ENCODE data around the gene ZCCHC2.

The ZCCHC2 gene

DNA sequence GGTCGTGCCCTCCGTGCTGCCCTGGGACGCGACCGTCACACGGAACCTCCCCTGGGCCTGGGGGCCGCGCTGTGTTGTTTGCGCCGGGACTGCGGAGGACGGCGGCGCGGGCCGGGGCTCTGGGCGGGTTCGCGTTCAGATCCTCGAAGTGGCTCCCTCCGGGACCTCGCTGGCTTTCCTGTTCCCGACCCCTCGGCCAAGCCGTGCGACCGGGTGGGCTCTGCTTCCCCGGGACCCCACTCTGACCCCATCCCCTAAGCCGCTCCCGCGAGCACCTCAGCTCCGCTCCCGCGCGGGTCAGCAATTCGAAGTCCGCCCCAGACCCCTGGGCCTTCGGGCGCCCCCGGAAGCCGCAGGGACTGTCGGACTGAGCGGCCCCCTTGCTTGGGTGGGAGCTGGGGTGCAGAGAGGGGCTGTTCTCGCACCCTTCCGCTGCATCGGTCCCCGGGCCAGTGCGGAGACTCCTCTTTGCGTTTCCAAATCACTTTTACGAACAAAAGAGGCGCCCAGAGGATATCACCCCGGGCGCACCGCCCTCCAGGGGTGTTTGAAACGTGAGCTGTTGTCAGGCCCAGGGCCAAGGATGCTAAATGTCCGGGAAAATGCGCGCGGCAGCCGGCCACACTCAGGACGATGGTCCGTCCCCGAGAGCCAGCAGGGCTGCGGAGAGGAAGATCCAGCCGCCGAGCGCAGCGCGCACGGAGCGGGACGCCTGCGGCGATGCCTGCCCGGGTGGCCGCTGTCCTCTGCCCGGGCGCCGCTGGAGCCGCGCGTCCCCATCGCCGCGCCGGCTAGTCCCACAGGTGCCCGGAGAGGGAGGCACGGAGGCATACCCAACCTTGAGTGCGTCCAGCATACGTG, 73.5 kb downstream of the ZCCHC2 start:
- no peak overlapping the region for H3K27ac ChIP-seq (ENCODE audit: low read depth, low read length)
- H3K9ac ChIP-seq (ENCODE audit: low read depth, low read length), result 0 out of 2 replicates have a peak overlapping the region, but pooled peaks have one; percentile 33
- peak overlapping the region; percentile 68 for H3K4me3 ChIP-seq (ENCODE audit: low read depth, low read length)
- peaks cover 37% of the 10 kb centered on the region for H3K27me3 ChIP-seq (ENCODE audit: control insufficient read depth, insufficient read depth, low read length)
- H3K4me1 ChIP-seq (ENCODE audit: control insufficient read depth, insufficient read depth, low read length), result no peaks in the 10 kb centered on the region
- H3K36me3 ChIP-seq (ENCODE audit: control insufficient read depth, insufficient read depth, low read length), result no peaks in the 10 kb centered on the region
- H3K9me3 ChIP-seq (ENCODE audit: control insufficient read depth, insufficient read depth, low read length), result peaks cover 8% of the 10 kb centered on the region

DNA sequence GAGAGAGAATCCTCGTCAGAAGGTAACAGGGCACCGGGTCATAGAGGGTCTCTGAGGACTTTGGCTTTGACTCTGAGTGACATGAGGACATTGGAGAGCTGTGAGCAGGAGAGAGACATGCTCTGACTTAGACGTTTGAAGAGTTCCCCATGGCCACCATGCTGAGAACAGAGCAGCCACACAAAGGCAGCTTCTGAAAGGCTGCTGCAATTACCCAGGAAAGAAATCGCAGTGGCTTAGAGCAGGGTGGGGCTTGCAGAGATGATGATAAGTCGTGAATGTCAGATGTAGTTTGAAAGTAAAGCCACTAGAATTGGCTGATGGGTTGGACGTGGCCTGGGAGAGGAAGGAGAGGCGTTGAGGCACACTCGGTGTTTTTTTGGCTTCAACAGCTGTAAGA, 79.0 kb downstream of the ZCCHC2 start:
- Histone ChIP-seq H3K9me3 (ENCODE audit: control insufficient read depth, insufficient read depth, low read length) (no peaks in the 10 kb centered on the region), H3K4me1 (ENCODE audit: control insufficient read depth, insufficient read depth, low read length) (no peaks in the 10 kb centered on the region), H3K4me3 (ENCODE audit: low read depth, low read length) (no peak overlapping the region), H3K27me3 (ENCODE audit: control insufficient read depth, insufficient read depth, low read length) (peaks cover 20% of the 10 kb centered on the region), H3K9ac (ENCODE audit: low read depth, low read length) (no peak overlapping the region), H3K36me3 (ENCODE audit: control insufficient read depth, insufficient read depth, low read length) (no peaks in the 10 kb centered on the region), H3K27ac (ENCODE audit: low read depth, low read length) (no peak overlapping the region)

DNA sequence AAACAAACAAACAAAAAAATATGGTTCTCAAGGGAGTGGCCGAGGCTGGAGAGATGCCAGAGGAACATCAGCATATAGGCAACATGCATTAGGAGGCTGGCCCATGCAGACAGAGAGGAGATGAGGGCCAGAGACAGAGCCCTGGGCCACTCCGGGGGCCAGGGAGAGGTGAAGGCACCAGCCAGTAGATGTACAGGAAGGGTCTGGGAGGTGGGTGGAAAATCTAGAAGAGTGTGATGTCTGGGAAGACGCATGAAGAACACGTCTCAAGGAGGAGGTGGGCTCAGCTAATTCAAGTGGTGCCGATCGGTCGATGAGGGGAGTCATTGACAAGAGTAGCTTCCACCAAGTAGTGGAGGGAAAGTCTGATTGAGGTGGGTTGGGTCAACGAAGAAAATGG, 79.9 kb downstream of the ZCCHC2 start:
- H3K9ac ChIP-seq (ENCODE audit: low read depth, low read length), result no peak overlapping the region
- H3K27me3 ChIP-seq (ENCODE audit: control insufficient read depth, insufficient read depth, low read length), result peaks cover 11% of the 10 kb centered on the region
- no peak overlapping the region for H3K4me3 ChIP-seq (ENCODE audit: low read depth, low read length)
- H3K27ac ChIP-seq (ENCODE audit: low read depth, low read length), result no peak overlapping the region
- H3K4me1 ChIP-seq (ENCODE audit: control insufficient read depth, insufficient read depth, low read length), result no peaks in the 10 kb centered on the region
- H3K36me3 ChIP-seq (ENCODE audit: control insufficient read depth, insufficient read depth, low read length), result no peaks in the 10 kb centered on the region
- H3K9me3 ChIP-seq (ENCODE audit: control insufficient read depth, insufficient read depth, low read length), result no peaks in the 10 kb centered on the region

DNA sequence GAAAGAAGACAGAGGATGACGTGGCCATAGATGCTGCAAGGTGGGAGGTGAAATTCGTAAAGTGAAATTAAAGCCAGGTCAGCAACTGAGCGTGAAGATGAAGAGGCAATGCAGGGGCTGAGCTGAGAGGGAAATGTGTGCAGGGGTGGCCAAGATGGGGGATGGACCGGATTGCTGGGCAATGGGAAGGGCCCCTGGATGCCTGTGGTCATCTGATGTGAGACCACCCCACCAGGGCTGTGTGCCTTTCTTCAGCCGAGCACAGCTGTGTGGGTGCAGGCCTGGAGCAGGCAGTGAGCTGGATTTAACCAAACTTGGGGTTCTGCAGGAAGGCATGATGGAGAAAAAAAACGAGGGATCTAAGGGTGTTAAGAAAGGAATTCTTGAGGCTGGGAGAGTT, 80.4 kb downstream of the ZCCHC2 start:
- H3K27ac ChIP-seq (ENCODE audit: low read depth, low read length), result no peak overlapping the region
- no peaks in the 10 kb centered on the region for H3K4me1 ChIP-seq (ENCODE audit: control insufficient read depth, insufficient read depth, low read length)
- H3K36me3 ChIP-seq (ENCODE audit: control insufficient read depth, insufficient read depth, low read length), result no peaks in the 10 kb centered on the region
- H3K27me3 ChIP-seq (ENCODE audit: control insufficient read depth, insufficient read depth, low read length), result peaks cover 8% of the 10 kb centered on the region; the same call in 1 of the 2 replicates
- H3K9me3 ChIP-seq (ENCODE audit: control insufficient read depth, insufficient read depth, low read length), result no peaks in the 10 kb centered on the region
- H3K4me3 ChIP-seq (ENCODE audit: low read depth, low read length), result no peak overlapping the region
- H3K9ac ChIP-seq (ENCODE audit: low read depth, low read length), result no peak overlapping the region

DNA sequence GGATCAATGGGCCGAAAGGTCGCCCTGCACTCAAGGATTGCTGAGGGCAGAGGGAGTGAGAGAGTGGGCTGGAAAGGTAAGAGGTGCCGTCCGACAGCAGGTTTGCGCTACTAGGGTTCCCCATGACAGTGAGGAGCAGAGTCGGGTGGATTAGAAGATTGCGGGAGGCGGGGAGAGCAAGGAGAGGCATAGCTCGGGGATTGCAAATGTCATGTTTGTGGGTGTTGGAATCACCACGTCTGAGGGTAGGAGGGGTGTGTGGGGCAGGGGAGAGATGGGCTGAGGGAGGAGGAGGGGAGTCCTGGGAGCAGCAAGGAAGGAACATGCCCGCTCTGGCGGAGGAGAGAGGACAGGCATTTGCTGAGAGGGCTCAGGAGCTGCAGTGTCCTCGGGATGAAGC, 81.2 kb downstream of the ZCCHC2 start:
- Histone ChIP-seq H3K4me3 (ENCODE audit: low read depth, low read length) (no peak overlapping the region), H3K27ac (ENCODE audit: low read depth, low read length) (no peak overlapping the region), H3K4me1 (ENCODE audit: control insufficient read depth, insufficient read depth, low read length) (no peaks in the 10 kb centered on the region), H3K27me3 (ENCODE audit: control insufficient read depth, insufficient read depth, low read length) (peaks cover 4% of the 10 kb centered on the region; the same call in 1 of the 2 replicates), H3K9ac (ENCODE audit: low read depth, low read length) (no peak overlapping the region), H3K36me3 (ENCODE audit: control insufficient read depth, insufficient read depth, low read length) (no peaks in the 10 kb centered on the region), H3K9me3 (ENCODE audit: control insufficient read depth, insufficient read depth, low read length) (no peaks in the 10 kb centered on the region)

DNA sequence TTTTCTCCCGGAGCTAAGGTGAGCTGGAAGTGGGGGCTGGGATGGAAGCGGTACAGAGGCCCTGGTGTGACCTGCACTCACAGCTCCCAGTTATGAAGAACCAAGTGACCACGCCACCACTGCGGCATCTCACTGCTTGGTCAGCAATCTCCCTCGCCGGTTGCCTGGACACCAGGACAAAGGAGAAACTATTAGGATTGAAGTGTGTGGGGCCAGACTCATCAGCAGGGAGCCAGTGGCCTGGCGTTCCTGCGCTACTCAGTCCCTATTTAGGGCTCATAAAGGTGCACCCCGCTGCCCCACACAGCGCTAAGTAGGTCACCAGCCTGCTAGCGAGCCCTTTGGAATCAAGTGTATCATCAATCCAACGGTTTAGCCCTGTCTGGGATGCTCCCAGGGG, 82.9 kb downstream of the ZCCHC2 start:
- Histone ChIP-seq H3K4me3 (ENCODE audit: low read depth, low read length) (no peak overlapping the region), H3K36me3 (ENCODE audit: control insufficient read depth, insufficient read depth, low read length) (no peaks in the 10 kb centered on the region), H3K9ac (ENCODE audit: low read depth, low read length) (no peak overlapping the region), H3K9me3 (ENCODE audit: control insufficient read depth, insufficient read depth, low read length) (no peaks in the 10 kb centered on the region), H3K27ac (ENCODE audit: low read depth, low read length) (no peak overlapping the region), H3K27me3 (ENCODE audit: control insufficient read depth, insufficient read depth, low read length) (no peaks in the 10 kb centered on the region), H3K4me1 (ENCODE audit: control insufficient read depth, insufficient read depth, low read length) (peaks cover 4% of the 10 kb centered on the region)

DNA sequence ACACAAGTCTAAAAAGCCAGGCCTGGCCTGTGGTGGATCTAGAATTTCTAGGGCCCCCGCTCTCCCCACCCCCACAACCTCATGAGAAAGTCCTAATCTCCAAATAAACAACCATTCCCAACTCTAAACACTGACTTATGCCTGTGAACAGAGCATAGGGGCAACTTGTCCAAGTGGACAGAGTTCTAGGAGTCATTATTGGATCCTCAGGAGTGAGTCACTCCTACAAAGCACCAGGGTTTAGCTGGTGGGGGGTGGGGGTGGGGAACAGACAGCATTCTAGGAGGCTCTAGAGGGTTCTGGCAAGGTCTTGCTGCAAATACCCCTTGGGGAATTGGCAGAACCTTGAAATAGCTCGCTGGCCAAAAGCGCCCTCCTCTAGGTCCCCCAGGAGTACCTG, 83.3 kb downstream of the ZCCHC2 start:
- H3K9me3 ChIP-seq (ENCODE audit: control insufficient read depth, insufficient read depth, low read length), result no peaks in the 10 kb centered on the region
- H3K27me3 ChIP-seq (ENCODE audit: control insufficient read depth, insufficient read depth, low read length), result no peaks in the 10 kb centered on the region
- H3K9ac ChIP-seq (ENCODE audit: low read depth, low read length), result no peak overlapping the region
- H3K27ac ChIP-seq (ENCODE audit: low read depth, low read length), result no peak overlapping the region
- H3K4me1 ChIP-seq (ENCODE audit: control insufficient read depth, insufficient read depth, low read length), result peaks cover 8% of the 10 kb centered on the region
- no peak overlapping the region for H3K4me3 ChIP-seq (ENCODE audit: low read depth, low read length)
- no peaks in the 10 kb centered on the region for H3K36me3 ChIP-seq (ENCODE audit: control insufficient read depth, insufficient read depth, low read length)

DNA sequence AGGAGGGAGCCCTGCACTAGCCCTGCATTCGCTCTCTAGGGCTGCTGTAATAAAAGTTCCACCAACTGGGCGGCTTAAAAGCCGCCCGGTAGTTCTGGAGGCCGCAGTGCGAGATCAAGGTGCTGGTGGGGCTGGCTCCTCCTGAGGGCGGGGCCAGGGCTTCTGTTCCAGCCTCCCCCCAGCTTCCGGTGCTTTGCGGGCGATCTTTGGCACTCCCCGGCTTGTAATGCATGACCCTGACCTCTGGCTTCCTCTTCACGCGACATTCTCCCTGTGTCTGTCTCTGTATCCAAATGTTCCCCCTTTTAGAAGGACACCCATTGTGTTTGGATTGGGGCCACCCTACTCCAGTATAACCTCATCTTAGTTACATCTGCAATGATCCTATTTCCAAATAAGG, 84.5 kb downstream of the ZCCHC2 start:
- Histone ChIP-seq H3K9ac (ENCODE audit: low read depth, low read length) (no peak overlapping the region), H3K4me1 (ENCODE audit: control insufficient read depth, insufficient read depth, low read length) (peaks cover 17% of the 10 kb centered on the region), H3K27me3 (ENCODE audit: control insufficient read depth, insufficient read depth, low read length) (0 out of 2 replicates have a peak, but pooled peaks cover 4% of the 10 kb centered on the region), H3K4me3 (ENCODE audit: low read depth, low read length) (no peak overlapping the region), H3K9me3 (ENCODE audit: control insufficient read depth, insufficient read depth, low read length) (no peaks in the 10 kb centered on the region), H3K27ac (ENCODE audit: low read depth, low read length) (no peak overlapping the region), H3K36me3 (ENCODE audit: control insufficient read depth, insufficient read depth, low read length) (no peaks in the 10 kb centered on the region)

DNA sequence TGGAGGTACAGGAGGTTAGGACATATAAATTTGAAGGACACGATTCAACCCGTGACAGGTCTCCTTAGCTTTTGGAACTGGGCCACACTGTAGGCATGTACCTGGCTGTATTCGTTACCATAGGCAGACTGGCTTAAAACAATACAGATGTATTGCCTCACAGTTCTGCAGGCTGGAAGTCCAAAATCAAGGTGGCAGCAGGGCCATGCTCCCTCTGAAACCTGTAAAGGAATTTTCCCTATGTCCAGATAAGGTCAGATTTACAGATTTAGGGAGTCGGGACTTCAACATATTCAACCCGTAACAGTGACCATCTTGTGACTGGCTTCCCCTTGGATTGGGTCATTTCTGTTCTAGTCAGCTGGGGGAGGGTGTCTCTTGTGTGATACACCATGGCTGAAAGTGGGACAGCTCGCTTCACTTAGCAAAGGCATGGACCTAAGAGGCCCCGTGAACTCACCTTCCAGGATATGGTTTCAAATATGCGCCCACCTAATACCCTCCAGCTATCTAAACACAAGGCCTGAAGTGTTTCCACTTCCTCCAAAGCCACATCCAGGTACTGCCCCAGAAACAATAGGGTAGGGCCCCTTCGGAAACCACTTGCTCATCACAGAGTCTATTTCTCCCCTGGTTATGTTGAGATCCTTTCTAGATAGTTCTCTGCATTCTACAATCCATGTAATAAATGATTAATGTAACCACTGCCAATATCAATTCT, 85.0 kb downstream of the ZCCHC2 start:
- H3K9ac ChIP-seq (ENCODE audit: low read depth, low read length), result no peak overlapping the region
- 0 out of 2 replicates have a peak, but pooled peaks cover 4% of the 10 kb centered on the region for H3K27me3 ChIP-seq (ENCODE audit: control insufficient read depth, insufficient read depth, low read length)
- H3K36me3 ChIP-seq (ENCODE audit: control insufficient read depth, insufficient read depth, low read length), result no peaks in the 10 kb centered on the region
- H3K27ac ChIP-seq (ENCODE audit: low read depth, low read length), result no peak overlapping the region
- no peaks in the 10 kb centered on the region for H3K9me3 ChIP-seq (ENCODE audit: control insufficient read depth, insufficient read depth, low read length)
- no peak overlapping the region for H3K4me3 ChIP-seq (ENCODE audit: low read depth, low read length)
- peaks cover 17% of the 10 kb centered on the region for H3K4me1 ChIP-seq (ENCODE audit: control insufficient read depth, insufficient read depth, low read length)

DNA sequence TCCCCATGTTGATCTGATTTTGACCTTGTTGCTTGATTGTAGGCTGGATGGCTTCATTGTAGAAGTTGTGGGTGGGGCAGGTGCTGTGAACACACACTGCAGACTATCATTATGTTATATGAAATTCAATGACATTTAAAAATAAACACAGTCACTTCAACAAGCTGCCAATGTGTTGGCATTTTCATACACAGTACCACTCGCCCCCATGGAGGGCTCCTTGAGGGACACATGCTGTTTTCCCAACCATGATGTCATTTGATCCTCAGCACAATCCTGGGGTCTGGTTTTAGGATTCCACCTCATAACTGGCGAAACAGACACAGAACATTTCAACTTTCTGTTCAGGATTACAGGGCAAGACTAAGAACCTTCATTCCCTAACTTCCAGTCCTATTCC, 86.9 kb downstream of the ZCCHC2 start:
- Histone ChIP-seq H3K36me3 (ENCODE audit: control insufficient read depth, insufficient read depth, low read length) (no peaks in the 10 kb centered on the region), H3K9ac (ENCODE audit: low read depth, low read length) (no peak overlapping the region), H3K4me3 (ENCODE audit: low read depth, low read length) (no peak overlapping the region), H3K27ac (ENCODE audit: low read depth, low read length) (no peak overlapping the region), H3K4me1 (ENCODE audit: control insufficient read depth, insufficient read depth, low read length) (peaks cover 17% of the 10 kb centered on the region), H3K27me3 (ENCODE audit: control insufficient read depth, insufficient read depth, low read length) (0 out of 2 replicates have a peak, but pooled peaks cover 4% of the 10 kb centered on the region), H3K9me3 (ENCODE audit: control insufficient read depth, insufficient read depth, low read length) (no peaks in the 10 kb centered on the region)

DNA sequence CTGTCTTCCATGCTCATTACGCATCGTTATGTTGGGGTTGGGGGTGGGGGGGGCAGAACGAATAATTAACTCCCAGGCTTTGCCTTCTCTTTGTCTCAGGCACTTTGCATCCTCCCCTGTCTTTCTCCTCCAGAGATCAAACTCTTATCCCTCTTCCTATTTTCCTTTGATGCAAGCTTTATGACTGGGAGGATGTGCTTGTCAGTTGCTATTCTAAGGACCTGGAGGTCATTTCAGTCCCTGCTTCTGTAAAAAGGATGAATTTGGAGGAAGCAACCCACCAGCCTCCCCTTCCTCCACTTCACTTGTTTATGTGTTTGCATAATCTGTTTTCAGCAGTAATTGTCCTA, 87.5 kb downstream of the ZCCHC2 start:
- Histone ChIP-seq H3K4me1 (ENCODE audit: control insufficient read depth, insufficient read depth, low read length) (peaks cover 17% of the 10 kb centered on the region), H3K27me3 (ENCODE audit: control insufficient read depth, insufficient read depth, low read length) (0 out of 2 replicates have a peak, but pooled peaks cover 4% of the 10 kb centered on the region), H3K9ac (ENCODE audit: low read depth, low read length) (no peak overlapping the region), H3K36me3 (ENCODE audit: control insufficient read depth, insufficient read depth, low read length) (no peaks in the 10 kb centered on the region), H3K4me3 (ENCODE audit: low read depth, low read length) (no peak overlapping the region), H3K9me3 (ENCODE audit: control insufficient read depth, insufficient read depth, low read length) (no peaks in the 10 kb centered on the region), H3K27ac (ENCODE audit: low read depth, low read length) (no peak overlapping the region)

All from HUES48 (cell line).